Nephron (organoid): ENCODE results near the gene BRI3.
A peak's percentile ranks its signal among the peaks of the same experiment; 100 is the strongest.

Experiments used
- H3K27ac Mint-ChIP-seq, 3 experiments: 2 replicates each; pipeline ENCODE4 v1.8.0; 2020; ENCODE audit warnings: mixed read lengths in 3 of 3, mild to moderate bottlenecking in 2 of 3, moderate library complexity in 1 of 3
- H3K27me3 Mint-ChIP-seq: 2 replicates; pipeline ENCODE4 v1.8.0; 2021; ENCODE audit warnings: low read depth, mild to moderate bottlenecking, moderate library complexity, mixed read lengths
- H3K36me3 Mint-ChIP-seq: 2 replicates; pipeline ENCODE4 v1.8.0; 2020; ENCODE audit warnings: low read depth, mixed read lengths
- H3K4me1 Mint-ChIP-seq: 2 replicates; pipeline ENCODE4 v1.8.0; 2020; ENCODE audit warnings: mixed read lengths
- H3K4me3 Mint-ChIP-seq, 3 experiments: 2 replicates each; pipeline ENCODE4 v1.8.0; 2020; ENCODE audit warnings: mild to moderate bottlenecking in 3 of 3, mixed read lengths in 3 of 3, moderate library complexity in 2 of 3
- H3K9me3 Mint-ChIP-seq: 2 replicates; pipeline ENCODE4 v1.8.0; 2020; ENCODE audit warnings: mixed read lengths
- TF ChIP-seq, protein P1 (sequence below), 3 experiments: fragments of 200-600 bp; sonication (generic); IDR thresholded peaks; one replicate each; pipeline ENCODE4 v1.5.0; 2021; ENCODE audit warnings: antibody characterized with exemption in 3 of 3; ENCODE audit not compliant: unreplicated experiment in 3 of 3

BRI3 gene

DNA sequence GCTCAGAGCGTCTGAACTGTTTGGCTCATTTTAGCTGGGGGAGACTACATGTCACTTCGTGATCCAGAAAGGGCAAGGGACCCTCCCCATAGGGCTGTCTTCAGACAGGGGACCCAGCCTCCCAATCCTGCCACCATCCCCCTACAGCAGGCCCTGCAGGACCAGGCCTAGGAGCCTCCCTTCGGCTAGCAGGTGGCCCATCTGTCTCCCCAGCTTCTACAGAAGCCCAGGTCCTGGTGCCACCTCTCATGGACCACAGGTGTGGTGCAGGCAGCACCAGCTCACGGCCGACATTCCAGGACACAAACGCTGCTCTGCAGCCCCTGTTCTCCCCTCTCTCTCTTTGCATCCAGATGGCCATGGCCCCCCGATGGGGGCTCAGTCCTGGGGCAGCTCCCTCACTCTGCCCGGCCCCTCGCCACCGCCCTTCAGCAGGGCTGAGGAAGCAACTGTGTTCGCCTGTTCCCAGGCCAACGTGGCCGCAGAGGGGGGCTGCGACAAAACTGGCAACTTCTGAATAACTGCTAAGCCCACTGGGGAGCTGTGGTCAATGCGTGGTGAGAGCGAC lies 39.7 kb upstream of the BRI3 start:
- Mint-ChIP-seq H3K27ac (no peak overlapping the region), H3K36me3 (peaks cover 18% of the 10 kb centered on the region), H3K4me3 (no peak overlapping the region), H3K27me3 (no peaks in the 10 kb centered on the region), H3K9me3 (no peaks in the 10 kb centered on the region), H3K4me1 (no peaks in the 10 kb centered on the region)
- TF ChIP-seq, protein P1, sequence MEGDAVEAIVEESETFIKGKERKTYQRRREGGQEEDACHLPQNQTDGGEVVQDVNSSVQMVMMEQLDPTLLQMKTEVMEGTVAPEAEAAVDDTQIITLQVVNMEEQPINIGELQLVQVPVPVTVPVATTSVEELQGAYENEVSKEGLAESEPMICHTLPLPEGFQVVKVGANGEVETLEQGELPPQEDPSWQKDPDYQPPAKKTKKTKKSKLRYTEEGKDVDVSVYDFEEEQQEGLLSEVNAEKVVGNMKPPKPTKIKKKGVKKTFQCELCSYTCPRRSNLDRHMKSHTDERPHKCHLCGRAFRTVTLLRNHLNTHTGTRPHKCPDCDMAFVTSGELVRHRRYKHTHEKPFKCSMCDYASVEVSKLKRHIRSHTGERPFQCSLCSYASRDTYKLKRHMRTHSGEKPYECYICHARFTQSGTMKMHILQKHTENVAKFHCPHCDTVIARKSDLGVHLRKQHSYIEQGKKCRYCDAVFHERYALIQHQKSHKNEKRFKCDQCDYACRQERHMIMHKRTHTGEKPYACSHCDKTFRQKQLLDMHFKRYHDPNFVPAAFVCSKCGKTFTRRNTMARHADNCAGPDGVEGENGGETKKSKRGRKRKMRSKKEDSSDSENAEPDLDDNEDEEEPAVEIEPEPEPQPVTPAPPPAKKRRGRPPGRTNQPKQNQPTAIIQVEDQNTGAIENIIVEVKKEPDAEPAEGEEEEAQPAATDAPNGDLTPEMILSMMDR (IDR thresholded peaks at IDR 0.05; ENCODE audit: unreplicated experiment in 3 of 3) = no peak

DNA sequence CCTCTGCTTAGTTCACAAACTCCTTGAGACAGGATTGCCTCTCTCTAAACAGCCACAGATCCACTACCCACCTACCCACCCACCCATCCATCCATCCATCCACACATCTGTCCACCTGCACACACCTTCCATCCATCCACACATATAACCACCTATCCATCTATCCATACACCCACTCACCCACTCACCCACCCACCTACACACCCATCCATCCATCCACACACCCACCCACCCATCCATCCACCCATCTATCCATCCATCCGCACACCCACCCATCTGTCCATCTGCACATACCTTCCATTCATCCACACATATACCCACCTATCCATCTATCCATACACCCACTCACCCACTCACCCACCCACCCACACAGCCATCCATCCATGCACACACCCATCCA lies 39.1 kb upstream of the BRI3 start:
- TF ChIP-seq, protein P1 (IDR thresholded peaks at IDR 0.05; ENCODE audit: unreplicated experiment in 3 of 3) = no peak
- Mint-ChIP-seq H3K36me3 (peaks cover 18% of the 10 kb centered on the region), H3K4me3 (no peak overlapping the region), H3K9me3 (no peaks in the 10 kb centered on the region), H3K4me1 (no peaks in the 10 kb centered on the region), H3K27ac (no peak overlapping the region), H3K27me3 (no peaks in the 10 kb centered on the region)

DNA sequence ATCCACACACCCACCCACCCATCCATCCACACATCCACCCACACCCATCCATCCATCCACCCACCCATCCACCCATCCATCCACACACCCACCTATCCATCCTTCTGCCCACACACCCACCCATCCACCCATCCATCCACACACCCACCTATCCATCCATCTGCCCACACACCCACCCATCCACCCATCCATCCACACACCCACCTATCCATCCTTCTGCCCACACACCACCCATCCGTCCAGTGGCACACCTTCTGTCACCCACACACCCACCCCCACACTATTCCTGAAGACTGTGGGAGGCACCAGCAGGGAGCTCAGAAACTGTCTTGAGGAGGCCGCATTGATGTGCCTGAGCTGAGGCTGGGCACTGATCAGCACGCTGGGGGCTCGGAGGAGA lies 38.6 kb upstream of the BRI3 start:
- H3K9me3 Mint-ChIP-seq = no peaks in the 10 kb centered on the region
- peaks cover 18% of the 10 kb centered on the region for H3K36me3 Mint-ChIP-seq
- H3K4me1 Mint-ChIP-seq = no peaks in the 10 kb centered on the region
- H3K4me3 Mint-ChIP-seq = no peak overlapping the region
- TF ChIP-seq, protein P1 (IDR thresholded peaks at IDR 0.05; ENCODE audit: unreplicated experiment in 3 of 3) = no peak
- no peak overlapping the region for H3K27ac Mint-ChIP-seq
- H3K27me3 Mint-ChIP-seq = no peaks in the 10 kb centered on the region

GRCh38 chr7:98244871-98245270 lies 36.6 kb upstream of the BRI3 start:
- H3K4me1 Mint-ChIP-seq = peaks cover 6% of the 10 kb centered on the region
- H3K9me3 Mint-ChIP-seq = no peaks in the 10 kb centered on the region
- no peak overlapping the region for H3K4me3 Mint-ChIP-seq
- H3K36me3 Mint-ChIP-seq = peaks cover 9% of the 10 kb centered on the region
- TF ChIP-seq, protein P1 (IDR thresholded peaks at IDR 0.05; ENCODE audit: unreplicated experiment in 3 of 3) = no peak
- H3K27ac Mint-ChIP-seq = no peak overlapping the region
- no peaks in the 10 kb centered on the region for H3K27me3 Mint-ChIP-seq

GRCh38 chr7:98248156-98248555 lies 33.3 kb upstream of the BRI3 start:
- Mint-ChIP-seq H3K4me1 (peaks cover 27% of the 10 kb centered on the region), H3K36me3 (no peaks in the 10 kb centered on the region), H3K9me3 (no peaks in the 10 kb centered on the region), H3K4me3 (peak overlapping the region in 1 of 3 experiments; percentile 44), H3K27me3 (no peaks in the 10 kb centered on the region), H3K27ac (no peak overlapping the region)
- TF ChIP-seq, protein P1 (IDR thresholded peaks at IDR 0.05; ENCODE audit: unreplicated experiment in 3 of 3) = no peak

- Mint-ChIP-seq H3K27me3 (no peaks in the 10 kb centered on the region), H3K9me3 (no peaks in the 10 kb centered on the region), H3K4me1 (peaks cover 27% of the 10 kb centered on the region), H3K36me3 (no peaks in the 10 kb centered on the region), H3K27ac (no peak overlapping the region), H3K4me3 (peak overlapping the region; percentile 48 to 76 (median 71))
- TF ChIP-seq, protein P1 (IDR thresholded peaks at IDR 0.05; ENCODE audit: unreplicated experiment in 3 of 3) = no peak
These were observed 32.4 kb upstream of the BRI3 start for GRCh38 chr7:98249106-98249505.
